SK-MEL-5 (cell line): ENCODE measurements around the gene MPDZ. TPM values are rescaled to one million over a fixed set of nuclear protein-coding genes. Genes with fewer than 3 reads are reported as not detected.

Experiments
- DNase-seq: peaks from one replicate; pipeline ENCODE4 v3.0.0-alpha.2; 2016; ENCODE audit warnings: low read depth, low spot score
- in situ Hi-C: cut with HindIII; loops from 2 replicates; pipeline ENCODE4 v1.10.0; 2016; ENCODE audit warnings: low sequenced_read_pairs, high pct_unique_total_duplicates, low pct_unique_long_range_greater_than_20kb
- total RNA-seq: library from RNA; depleted of rRNA; stranded (reverse); fragments of >200 nt; shearing (Covaris generic); gene quantifications from 2 replicates; pipeline ENCODE4 v1.2.3, GENCODE V29; 2014

The MPDZ gene
- total RNA-seq, 1 experiment from 2014 or later, result 28.4 TPM

GRCh38 chr9:13122756-13123369, 156.6 kb downstream of the MPDZ start:
- no peak for DNase-seq
- in situ Hi-C loops, result no loop called here

- in situ Hi-C loops, result no loop called here
- DNase-seq, result no peak
Measured at GRCh38 chr9:13118313-13118712, 161.2 kb downstream of the MPDZ start.

- in situ Hi-C loops, result no loop called here
Measured at GRCh38 chr9:13116292-13116691, 163.2 kb downstream of the MPDZ start.

GRCh38 chr9:13113751-13114150, 165.7 kb downstream of the MPDZ start:
- in situ Hi-C loops, result no loop called here
- no peak for DNase-seq

More at GRCh38 chr9:13116292-13116691, 163.2 kb downstream of the MPDZ start:
- DNase-seq, result no peak

GRCh38 chr9:13113216-13113615, 166.3 kb downstream of the MPDZ start:
- in situ Hi-C loops, result no loop called here
- no peak for DNase-seq

GRCh38 chr9:13111778-13112177, 167.7 kb downstream of the MPDZ start:
- in situ Hi-C loops, result no loop called here
- DNase-seq, result no peak

GRCh38 chr9:13110766-13111417, 168.6 kb downstream of the MPDZ start:
- in situ Hi-C loops, result no loop called here
- DNase-seq, result no peak

GRCh38 chr9:13109781-13110180, 169.7 kb downstream of the MPDZ start:
- no peak for DNase-seq
- in situ Hi-C loops, result no loop called here

GRCh38 chr9:13107008-13107407, 172.5 kb downstream of the MPDZ start:
- DNase-seq, result no peak
- in situ Hi-C loops, result no loop called here

GRCh38 chr9:13100914-13101572, 178.4 kb downstream of the MPDZ start:
- in situ Hi-C loops, result no loop called here
- DNase-seq, result no peak

- DNase-seq, result no peak
- in situ Hi-C loops, result no loop called here
Measured at GRCh38 chr9:13095056-13095455, 184.4 kb downstream of the MPDZ start.

- DNase-seq, result no peak
- in situ Hi-C loops, result no loop called here
Measured at GRCh38 chr9:13090628-13091027, 188.9 kb downstream of the MPDZ start.

- no peak for DNase-seq
- in situ Hi-C loops, result no loop called here
Measured at GRCh38 chr9:13089666-13090065, 189.8 kb downstream of the MPDZ start.

GRCh38 chr9:13088720-13089427, 190.6 kb downstream of the MPDZ start:
- DNase-seq, result peak; percentile 74
- in situ Hi-C loops, result no loop called here

GRCh38 chr9:13083963-13084528, 195.4 kb downstream of the MPDZ start:
- no peak for DNase-seq
- in situ Hi-C loops, result no loop called here

- in situ Hi-C loops, result no loop called here
- no peak for DNase-seq
Measured at GRCh38 chr9:13083366-13083765, 196.1 kb downstream of the MPDZ start.

GRCh38 chr9:13082796-13083195, 196.7 kb downstream of the MPDZ start:
- in situ Hi-C loops, result no loop called here
- DNase-seq, result no peak

- DNase-seq, result no peak
- in situ Hi-C loops, result no loop called here
Measured at GRCh38 chr9:13078164-13078563, 201.3 kb downstream of the MPDZ start.
